ENCODE results near the gene SEMA3E.

DNA sequence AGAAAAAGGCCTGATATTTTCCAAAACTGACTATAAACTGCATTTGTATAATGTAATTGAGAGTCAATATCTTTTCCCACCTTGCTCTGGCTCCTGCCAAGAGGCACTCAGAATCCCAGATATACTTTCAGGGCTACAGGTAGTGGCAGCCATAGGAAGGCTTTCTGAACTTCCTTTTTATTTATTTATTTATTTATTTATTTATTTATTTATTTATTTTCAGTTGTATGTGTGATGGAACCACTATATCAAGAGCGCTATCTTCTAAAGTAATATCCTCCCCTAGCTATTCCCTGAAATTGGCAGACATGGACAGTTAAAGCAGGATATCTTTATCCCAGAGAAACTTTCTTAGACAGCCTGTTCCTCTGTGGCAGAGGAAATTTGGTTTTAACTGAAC lies 86.7 kb downstream of the SEMA3E start:
- TF ChIP-seq, protein P1, sequence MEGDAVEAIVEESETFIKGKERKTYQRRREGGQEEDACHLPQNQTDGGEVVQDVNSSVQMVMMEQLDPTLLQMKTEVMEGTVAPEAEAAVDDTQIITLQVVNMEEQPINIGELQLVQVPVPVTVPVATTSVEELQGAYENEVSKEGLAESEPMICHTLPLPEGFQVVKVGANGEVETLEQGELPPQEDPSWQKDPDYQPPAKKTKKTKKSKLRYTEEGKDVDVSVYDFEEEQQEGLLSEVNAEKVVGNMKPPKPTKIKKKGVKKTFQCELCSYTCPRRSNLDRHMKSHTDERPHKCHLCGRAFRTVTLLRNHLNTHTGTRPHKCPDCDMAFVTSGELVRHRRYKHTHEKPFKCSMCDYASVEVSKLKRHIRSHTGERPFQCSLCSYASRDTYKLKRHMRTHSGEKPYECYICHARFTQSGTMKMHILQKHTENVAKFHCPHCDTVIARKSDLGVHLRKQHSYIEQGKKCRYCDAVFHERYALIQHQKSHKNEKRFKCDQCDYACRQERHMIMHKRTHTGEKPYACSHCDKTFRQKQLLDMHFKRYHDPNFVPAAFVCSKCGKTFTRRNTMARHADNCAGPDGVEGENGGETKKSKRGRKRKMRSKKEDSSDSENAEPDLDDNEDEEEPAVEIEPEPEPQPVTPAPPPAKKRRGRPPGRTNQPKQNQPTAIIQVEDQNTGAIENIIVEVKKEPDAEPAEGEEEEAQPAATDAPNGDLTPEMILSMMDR (IDR thresholded peaks at IDR 0.05; ENCODE audit: low read depth, low read length): no peak
- no peak for TF ChIP-seq EZH2phosphoT487 (IDR thresholded peaks at IDR 0.05; ENCODE audit: low read depth)
